Coronary artery (tissue), 2 donors: Measurements from ENCODE around the gene VAV2.

Experiments
- DNase-seq: peaks from one replicate; pipeline ENCODE4 v3.0.0-alpha.2; 2017; ENCODE audit warnings: low spot score
- H3K27ac ChIP-seq, 2 donors: fragments of 200-600 bp; sonication (generic); one replicate each; pipeline ENCODE4 v1.5.1; 2016 to 2019
- H3K4me3 ChIP-seq: fragments of 200-600 bp; sonication (generic); 2 replicates; pipeline ENCODE4 v1.5.1; 2016; ENCODE audit warnings: mild to moderate bottlenecking, moderate library complexity
- CTCF ChIP-seq: fragments of 200-600 bp; sonication (generic); IDR thresholded peaks from one replicate; pipeline ENCODE4 v1.5.1; 2019; ENCODE audit warnings: antibody characterized with exemption

The VAV2 gene

GRCh38 chr9:133953621-133953975 is 38.5 kb downstream of the VAV2 start:
- TF ChIP-seq CTCF, result no peak
- no peak for DNase-seq
- Histone ChIP-seq H3K4me3 (no peak overlapping the region), H3K27ac (no peak overlapping the region)

- H3K4me3 ChIP-seq, result no peak overlapping the region
- H3K27ac ChIP-seq, result no peak overlapping the region
- DNase-seq, result no peak
- no peak for TF ChIP-seq CTCF
Observed at GRCh38 chr9:133952598-133953550, 39.2 kb downstream of the VAV2 start.

- TF ChIP-seq CTCF, result no peak
- DNase-seq, result no peak
- H3K4me3 ChIP-seq, result no peak overlapping the region
- H3K27ac ChIP-seq, result no peak overlapping the region
Observed at GRCh38 chr9:133951265-133951664, 40.9 kb downstream of the VAV2 start.

GRCh38 chr9:133950629-133951111 is 41.5 kb downstream of the VAV2 start:
- H3K4me3 ChIP-seq, result no peak overlapping the region
- no peak for DNase-seq
- no peak for TF ChIP-seq CTCF
- H3K27ac ChIP-seq, result no peak overlapping the region

- Histone ChIP-seq H3K4me3 (no peak overlapping the region), H3K27ac (no peak overlapping the region)
- no peak for TF ChIP-seq CTCF
- no peak for DNase-seq
Observed at GRCh38 chr9:133950192-133950591, 41.9 kb downstream of the VAV2 start.

- no peak for DNase-seq
- TF ChIP-seq CTCF, result no peak
- Histone ChIP-seq H3K27ac (no peak overlapping the region), H3K4me3 (no peak overlapping the region)
Observed at GRCh38 chr9:133949486-133950061, 42.5 kb downstream of the VAV2 start.
